ENCODE results near the gene PHC2. TPM values are rescaled to one million over a fixed set of nuclear protein-coding genes. Genes with fewer than 3 reads are reported as not detected.
"Not testable (repeated sequence)": the region's sequence is repeated elsewhere in the genome, so short reads cannot be mapped to it uniquely, and the experiment has no call there.

The PHC2 gene
- total RNA-seq, 1 donor from 2014 or later = 140 TPM

GRCh38 chr1:33294071-33295010, 136.6 kb downstream of the PHC2 start:
- H3K4me3 ChIP-seq (ENCODE audit: low read depth, low read length) = no peak overlapping the region
- TF ChIP-seq, protein P1, sequence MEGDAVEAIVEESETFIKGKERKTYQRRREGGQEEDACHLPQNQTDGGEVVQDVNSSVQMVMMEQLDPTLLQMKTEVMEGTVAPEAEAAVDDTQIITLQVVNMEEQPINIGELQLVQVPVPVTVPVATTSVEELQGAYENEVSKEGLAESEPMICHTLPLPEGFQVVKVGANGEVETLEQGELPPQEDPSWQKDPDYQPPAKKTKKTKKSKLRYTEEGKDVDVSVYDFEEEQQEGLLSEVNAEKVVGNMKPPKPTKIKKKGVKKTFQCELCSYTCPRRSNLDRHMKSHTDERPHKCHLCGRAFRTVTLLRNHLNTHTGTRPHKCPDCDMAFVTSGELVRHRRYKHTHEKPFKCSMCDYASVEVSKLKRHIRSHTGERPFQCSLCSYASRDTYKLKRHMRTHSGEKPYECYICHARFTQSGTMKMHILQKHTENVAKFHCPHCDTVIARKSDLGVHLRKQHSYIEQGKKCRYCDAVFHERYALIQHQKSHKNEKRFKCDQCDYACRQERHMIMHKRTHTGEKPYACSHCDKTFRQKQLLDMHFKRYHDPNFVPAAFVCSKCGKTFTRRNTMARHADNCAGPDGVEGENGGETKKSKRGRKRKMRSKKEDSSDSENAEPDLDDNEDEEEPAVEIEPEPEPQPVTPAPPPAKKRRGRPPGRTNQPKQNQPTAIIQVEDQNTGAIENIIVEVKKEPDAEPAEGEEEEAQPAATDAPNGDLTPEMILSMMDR (conservative IDR thresholded peaks at IDR 0.05; ENCODE audit: low read depth, low read length) = no peak
- no peak for DNase-seq (ENCODE audit: low read depth)

GRCh38 chr1:33292726-33293340, 138.1 kb downstream of the PHC2 start:
- DNase-seq (ENCODE audit: low read depth) = no peak
- TF ChIP-seq, protein P1 (conservative IDR thresholded peaks at IDR 0.05; ENCODE audit: low read depth, low read length) = no peak

DNA sequence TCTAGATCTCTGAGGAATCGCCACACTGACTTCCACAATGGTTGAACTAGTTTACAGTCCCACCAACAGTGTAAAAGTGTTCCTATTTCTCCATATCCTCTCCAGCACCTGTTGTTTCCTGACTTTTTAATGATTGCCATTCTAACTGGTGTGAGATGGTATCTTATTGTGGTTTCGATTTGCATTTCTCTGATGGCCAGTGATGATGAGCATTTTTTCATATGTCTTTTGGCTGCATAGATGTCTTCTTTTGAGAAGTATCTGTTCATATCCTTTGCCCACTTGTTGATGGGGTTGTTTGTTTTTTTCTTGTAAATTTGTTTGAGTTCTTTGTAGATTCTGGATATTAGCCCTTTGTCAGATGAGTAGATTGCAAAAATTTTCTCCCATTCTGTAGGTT, 140.3 kb downstream of the PHC2 start:
- not testable (repeated sequence) for DNase-seq (ENCODE audit: low read depth); H3K4me3 ChIP-seq (ENCODE audit: low read depth, low read length)

More at GRCh38 chr1:33292726-33293340, 138.1 kb downstream of the PHC2 start:
- H3K4me3 ChIP-seq (ENCODE audit: low read depth, low read length) = no peak overlapping the region

- DNase-seq (ENCODE audit: low read depth) = no peak
- H3K4me3 ChIP-seq (ENCODE audit: low read depth, low read length) = no peak overlapping the region
- TF ChIP-seq, protein P1 (conservative IDR thresholded peaks at IDR 0.05; ENCODE audit: low read depth, low read length) = no peak
These were observed 141.1 kb downstream of the PHC2 start for GRCh38 chr1:33289858-33290154.

- TF ChIP-seq, protein P1 (conservative IDR thresholded peaks at IDR 0.05; ENCODE audit: low read depth, low read length) = no peak
- no peak overlapping the region for H3K4me3 ChIP-seq (ENCODE audit: low read depth, low read length)
- no peak for DNase-seq (ENCODE audit: low read depth)
These were observed 141.7 kb downstream of the PHC2 start for GRCh38 chr1:33288976-33289857.

DNA sequence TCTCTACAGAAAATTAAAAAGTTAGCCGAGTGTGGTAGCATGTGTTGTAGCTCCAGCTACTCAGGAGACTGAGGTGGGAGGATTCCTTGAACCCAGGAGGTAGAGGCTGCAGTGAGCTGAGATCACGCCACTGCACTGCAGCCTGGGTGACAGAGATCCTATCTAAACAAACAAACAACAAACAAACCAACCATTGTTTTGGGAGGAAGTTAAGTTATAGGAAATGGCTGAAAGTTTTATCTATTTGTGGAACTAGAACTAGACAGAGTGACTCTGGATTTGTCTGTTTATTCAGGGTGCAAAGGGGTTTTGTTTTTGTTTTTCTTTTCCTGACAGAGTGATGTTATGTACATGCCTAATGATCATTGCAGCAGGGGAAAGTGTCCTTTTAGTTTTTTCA, 143.6 kb downstream of the PHC2 start:
- no peak for DNase-seq (ENCODE audit: low read depth)
- no peak overlapping the region for H3K4me3 ChIP-seq (ENCODE audit: low read depth, low read length)
- TF ChIP-seq, protein P1 (conservative IDR thresholded peaks at IDR 0.05; ENCODE audit: low read depth, low read length) = no peak

Measured in epithelial cell of proximal tubule (primary cell).